SIG-M5 treated with dmso at 0.1 percent for 504 hours (cell line): ENCODE data around the gene IQCM.
A peak's percentile ranks its signal among the peaks of the same experiment; 100 is the strongest.
"Not testable (repeated sequence)": the region's sequence is repeated elsewhere in the genome, so short reads cannot be mapped to it uniquely, and the experiment has no call there.

Experiments
- DNase-seq: peaks from one replicate; lab custom pipeline; 2025; ENCODE audit not compliant: unreplicated experiment; lab: John Stamatoyannopoulos, UW

Gene IQCM

DNA sequence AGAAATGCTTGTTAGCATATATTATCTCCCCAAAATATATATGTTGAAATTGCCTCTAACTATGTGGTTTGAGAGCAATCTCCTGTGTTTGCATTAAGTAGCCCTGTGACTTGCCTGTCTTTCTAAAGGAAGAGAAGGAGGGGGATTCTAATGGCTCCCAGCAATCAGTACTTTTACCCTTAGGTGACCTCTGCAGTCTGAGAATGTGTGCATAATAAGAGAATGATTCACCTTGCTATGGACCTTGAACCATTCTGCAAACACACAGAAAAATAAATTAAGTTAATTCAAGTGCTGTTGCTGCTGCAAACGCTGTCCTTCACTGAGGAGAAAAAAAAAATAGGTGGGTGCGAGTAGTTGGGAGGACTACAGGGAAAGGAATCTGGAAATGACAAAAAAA is 322.2 kb downstream of the IQCM start:
- no peak for DNase-seq

- no peak for DNase-seq
Measured at GRCh38 chr4:149489321-149489720, 326.3 kb downstream of the IQCM start.

DNA sequence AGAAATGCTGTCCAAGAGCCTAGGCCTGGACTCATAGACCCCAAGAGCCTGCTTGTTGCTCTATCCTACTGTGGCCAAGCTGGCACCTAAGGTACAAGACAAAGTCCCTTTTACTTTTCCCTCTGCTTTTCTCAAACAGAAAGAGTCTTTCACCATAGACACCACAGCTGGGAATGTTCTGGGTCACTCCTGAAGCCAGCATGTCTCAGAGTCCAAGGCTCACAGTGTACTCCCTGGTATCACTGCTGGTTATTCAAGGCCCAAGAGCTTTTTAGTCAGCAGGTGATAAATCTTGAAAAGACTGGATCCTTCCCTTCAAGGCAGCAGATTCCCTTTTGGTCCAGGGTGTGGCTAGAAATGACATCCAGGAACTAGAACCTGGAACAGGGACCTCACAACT is 328.8 kb downstream of the IQCM start:
- no peak for DNase-seq

DNA sequence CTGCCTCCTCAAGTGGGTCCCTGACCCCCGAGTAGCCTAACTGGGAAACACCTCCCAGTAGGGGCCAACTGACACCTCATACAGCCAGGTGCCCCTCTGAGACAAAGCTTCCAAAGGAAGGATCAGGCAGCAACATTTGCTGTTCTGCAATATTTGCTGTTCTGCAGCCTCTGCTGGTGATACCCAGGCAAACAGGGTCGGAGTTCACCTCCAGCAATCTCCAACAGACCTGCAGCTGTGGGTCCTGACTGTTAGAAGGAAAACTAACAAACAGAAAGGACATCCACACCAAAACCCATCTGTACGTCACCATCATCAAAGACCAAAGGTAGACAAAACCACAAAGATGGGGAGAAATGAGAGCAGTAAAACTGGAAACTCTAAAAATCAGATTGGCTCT is 347.0 kb downstream of the IQCM start:
- not testable (repeated sequence) for DNase-seq

DNA sequence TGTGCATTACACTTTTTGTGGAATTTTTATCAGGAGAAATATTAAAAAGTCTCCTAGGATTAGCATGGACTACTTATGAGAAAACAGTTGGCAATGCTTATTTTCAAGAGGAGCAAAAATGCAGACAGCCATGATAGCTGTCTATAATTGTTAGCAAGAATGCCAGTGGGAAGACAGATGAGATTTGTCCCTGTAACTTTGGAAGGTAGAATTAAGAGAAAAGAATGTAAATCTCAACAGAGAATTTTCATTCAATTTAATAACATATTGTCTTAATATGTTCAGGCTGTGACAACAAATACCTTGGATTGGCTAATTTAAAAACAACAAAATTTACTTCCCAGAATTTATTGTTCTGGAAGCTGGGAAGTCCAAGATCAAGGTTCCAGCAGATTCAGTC is 349.2 kb downstream of the IQCM start:
- DNase-seq, result no peak

- no peak for DNase-seq
Measured at GRCh38 chr4:149465955-149466354, 349.7 kb downstream of the IQCM start.

GRCh38 chr4:149443537-149443936 is 372.1 kb downstream of the IQCM start:
- no peak for DNase-seq

- DNase-seq, result no peak
Measured at GRCh38 chr4:149441338-149441737, 374.3 kb downstream of the IQCM start.

DNA sequence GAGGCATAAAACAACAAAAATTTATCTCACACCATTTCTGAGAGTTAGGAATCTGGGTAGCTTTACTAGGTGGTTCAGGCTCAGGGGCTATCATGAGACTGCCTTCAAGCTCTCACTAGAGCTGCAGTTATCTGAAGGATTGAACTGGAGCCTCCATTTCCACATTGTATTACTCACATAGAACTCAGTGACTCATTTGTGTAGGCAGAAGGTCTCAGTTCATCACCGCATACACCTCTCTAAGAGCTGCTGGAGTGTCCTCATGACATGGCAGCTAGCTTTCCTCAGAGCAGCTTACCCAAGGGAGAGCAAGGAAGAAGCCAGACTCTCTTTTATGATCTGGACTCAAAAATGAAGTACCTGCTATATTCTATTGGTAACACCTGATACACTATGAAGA is 389.2 kb downstream of the IQCM start:
- DNase-seq, result no peak

DNA sequence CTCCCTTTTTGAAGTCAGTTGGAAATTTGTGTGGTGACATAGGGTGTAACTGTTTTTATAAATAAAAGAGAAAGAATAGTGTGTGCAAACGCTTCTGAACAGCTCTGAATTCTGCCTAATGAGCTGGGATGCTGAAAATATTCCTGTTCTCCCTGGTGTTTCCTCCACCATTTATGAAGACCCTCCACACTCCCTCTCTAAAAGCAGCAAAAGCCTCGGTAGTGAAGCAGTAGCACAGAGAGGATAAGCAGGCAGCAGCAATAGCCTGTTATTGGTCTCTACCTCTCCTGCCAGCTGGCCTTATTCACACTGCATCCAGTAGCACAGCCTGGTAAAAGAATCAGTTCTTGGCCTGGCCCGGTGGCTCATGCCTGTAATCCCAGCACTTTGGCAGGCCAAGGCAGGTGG is 406.1 kb downstream of the IQCM start:
- DNase-seq, result no peak

DNA sequence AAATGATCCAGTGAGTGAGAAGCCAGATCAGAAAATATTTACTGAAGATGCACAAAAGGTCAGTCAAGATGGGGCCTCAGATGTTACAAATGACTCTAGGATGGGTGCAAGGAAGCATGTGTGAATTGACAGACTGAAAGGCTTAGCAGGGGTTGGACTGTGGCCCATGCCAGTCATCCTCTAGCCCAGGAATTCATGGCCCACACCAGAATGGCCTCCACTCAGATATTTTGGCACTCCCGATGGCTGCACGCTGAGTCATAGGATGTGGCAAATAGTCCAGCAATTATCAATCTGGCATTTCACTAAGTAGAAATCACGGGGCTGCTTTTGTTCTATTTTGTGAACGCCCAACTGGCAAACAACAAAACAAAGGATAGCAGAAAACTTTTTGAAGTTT is 406.5 kb downstream of the IQCM start:
- DNase-seq, result no peak

DNA sequence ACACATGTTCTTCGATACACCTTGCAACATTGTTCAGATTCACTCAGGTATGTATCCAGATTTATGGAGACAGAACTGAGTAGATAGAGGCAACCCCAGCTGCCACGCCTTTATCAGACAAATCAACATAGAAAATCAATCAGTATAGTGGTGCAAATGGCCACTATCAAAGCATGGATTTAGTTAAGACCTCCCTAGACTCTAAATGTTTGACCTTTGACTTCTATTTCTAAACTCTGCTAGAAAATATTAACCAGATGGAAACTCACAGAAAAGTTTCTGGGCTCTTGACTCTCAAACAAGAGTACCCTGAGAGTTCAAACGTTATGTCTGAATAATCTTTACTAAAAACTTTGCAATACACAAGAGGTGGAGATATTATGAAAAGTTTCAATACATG is 411.5 kb downstream of the IQCM start:
- no peak for DNase-seq

- DNase-seq, result no peak
Measured at GRCh38 chr4:149403081-149403480, 412.6 kb downstream of the IQCM start.

DNA sequence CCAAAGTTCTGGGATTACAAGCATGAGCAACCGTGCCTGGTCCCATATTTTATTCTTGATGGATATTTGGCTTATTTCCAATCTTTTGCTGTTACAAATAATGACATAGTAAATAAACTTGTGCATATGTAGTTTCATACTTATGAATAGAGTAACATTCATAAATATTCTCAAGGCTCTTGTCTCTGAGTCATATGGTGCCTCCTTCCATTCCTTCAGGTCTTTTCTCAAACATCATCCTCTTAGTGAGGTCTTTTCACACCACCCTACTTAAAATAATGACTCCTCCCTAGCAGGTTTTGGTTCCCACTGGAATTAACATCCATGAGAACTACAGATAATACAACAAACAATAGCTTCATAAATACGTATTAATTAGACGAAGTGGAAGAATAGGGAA is 416.6 kb downstream of the IQCM start:
- DNase-seq, result no peak

DNA sequence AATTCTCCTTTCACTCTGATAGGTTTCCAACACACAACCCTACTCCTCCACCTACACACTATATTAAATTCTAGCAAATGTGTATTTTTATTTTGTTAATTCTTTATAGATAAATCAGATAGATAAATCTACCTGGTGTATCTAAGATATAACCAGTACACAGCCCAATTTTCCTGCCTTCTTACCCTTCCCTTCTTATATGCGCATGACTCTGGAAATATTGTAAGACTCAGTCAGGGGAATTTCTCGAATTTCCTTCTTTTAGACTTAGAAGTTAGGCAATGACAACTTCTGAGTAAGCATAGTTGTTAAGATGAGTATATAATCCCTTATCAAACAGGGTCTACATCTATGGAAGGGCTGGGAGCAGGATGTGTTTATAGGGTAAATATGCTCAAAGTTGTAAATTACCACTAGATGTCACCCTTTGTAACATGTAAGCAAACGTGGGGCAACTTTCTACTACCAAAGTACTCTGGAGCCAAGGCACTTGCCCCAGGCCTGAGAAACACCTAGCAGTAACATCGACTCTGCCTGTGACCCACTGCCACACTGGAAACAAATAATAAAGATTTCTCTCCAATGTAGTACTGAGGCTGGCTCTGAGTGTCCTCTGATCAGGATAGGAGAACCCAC is 444.7 kb downstream of the IQCM start:
- peak; percentile 64 for DNase-seq

DNA sequence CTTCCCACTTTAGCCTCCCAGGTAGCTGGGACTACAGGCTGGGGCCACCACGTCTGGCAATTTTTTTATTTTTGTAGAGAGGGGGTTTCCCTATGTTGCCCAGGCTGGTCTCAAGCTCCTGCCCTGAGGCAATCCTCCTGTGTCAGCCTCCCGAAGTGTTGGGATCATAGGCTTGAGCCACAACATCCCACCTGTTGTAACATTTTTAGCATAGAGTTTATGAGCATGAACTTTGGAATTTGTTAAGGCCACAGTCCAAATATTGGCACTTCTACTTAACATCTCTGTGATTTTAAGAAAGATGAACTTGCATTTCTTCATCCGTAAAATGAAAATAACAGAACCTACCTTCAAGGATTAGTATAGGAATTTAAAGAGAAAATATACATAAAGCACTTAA is 445.6 kb downstream of the IQCM start:
- DNase-seq, result no peak

DNA sequence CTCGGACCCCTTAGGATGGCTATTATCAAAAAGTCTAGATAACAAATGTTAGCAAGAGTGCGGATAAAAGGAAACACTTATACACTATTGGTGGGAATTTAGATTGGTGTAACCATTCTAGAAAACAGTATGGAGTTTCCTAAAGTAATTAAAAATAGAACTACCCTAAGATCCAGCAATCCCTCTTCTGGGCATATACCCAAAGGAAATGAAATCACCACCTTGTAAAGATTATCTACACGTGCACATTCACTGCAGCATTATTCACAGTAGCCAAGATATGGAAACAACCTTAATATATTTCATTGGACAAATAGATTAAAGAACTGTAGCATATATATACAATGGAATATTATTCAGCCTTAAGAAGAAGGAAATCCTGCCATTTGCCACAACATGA is 462.4 kb downstream of the IQCM start:
- no peak for DNase-seq

DNA sequence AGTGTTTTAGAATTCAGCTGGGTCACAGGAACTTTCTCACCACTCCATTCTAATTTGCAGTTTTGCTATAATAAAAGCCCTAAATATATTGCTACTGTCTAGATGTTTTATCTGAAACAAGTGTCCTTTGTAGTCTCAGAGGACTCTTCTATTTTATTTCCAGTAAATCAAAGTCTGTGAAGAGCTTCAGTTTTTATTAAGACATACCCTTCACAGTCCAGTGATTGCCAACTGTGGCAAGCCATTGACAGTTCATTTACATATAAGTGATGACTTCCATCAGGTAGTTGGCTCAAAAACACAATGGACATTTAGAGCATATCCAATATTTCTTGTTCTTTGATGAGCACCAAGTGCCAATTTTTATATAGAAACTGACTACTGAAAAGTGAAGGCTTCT is 466.1 kb downstream of the IQCM start:
- DNase-seq, result no peak

- no peak for DNase-seq
Measured at GRCh38 chr4:149347139-149347538, 468.5 kb downstream of the IQCM start.

- DNase-seq, result no peak
Measured at GRCh38 chr4:149345424-149345823, 470.2 kb downstream of the IQCM start.

DNA sequence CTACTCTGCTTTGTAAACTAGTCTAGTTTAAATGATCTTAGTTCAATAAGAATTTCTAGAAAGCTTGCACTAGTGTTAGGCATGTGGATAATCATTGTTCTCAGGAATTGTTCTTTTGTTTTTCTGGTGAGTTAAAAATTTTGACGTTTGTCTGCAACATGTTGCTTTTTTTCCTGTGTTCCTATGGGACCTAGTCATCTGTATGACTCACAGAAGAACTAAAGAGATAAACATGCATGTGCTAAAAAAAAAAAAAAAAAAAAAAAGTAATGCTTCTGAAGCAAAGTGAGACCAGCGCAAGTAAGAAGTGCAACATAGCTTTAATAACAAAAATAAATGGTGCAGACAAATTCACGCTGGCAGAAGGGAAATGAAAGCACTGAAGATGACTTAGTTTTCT is 471.2 kb downstream of the IQCM start:
- DNase-seq, result no peak

GRCh38 chr4:149343614-149344013 is 472.0 kb downstream of the IQCM start:
- DNase-seq, result no peak

- DNase-seq, result not testable (repeated sequence)
Measured at GRCh38 chr4:149341117-149341516, 474.5 kb downstream of the IQCM start.

DNA sequence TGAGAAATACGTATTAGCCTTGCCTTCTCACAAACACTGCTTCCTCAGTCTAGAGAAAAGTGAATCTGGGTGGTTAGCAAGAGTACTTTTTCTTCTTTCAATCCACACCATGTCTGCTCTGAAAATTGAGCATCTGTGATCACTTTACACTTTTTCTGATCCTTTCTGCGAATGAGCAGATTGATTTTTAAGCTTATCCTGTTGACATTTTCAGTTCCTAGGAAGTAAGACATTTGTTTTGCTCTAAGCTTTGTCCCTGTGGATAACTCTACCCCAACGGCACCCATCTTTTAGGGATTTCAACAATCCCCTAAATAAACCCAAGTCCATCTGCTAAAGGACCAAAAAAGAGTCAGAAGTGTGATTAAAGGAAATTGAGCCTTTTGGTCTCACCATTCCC is 487.5 kb downstream of the IQCM start:
- no peak for DNase-seq
